NCI-H510A treated with DMSO at 0.1 percent for 48 hours (cell line): Measurements from ENCODE around the gene VIPAS39.

ENCODE experiments used
- DNase-seq: peaks from one replicate; lab custom pipeline; 2025; lab: John Stamatoyannopoulos, UW

VIPAS39 gene

DNA sequence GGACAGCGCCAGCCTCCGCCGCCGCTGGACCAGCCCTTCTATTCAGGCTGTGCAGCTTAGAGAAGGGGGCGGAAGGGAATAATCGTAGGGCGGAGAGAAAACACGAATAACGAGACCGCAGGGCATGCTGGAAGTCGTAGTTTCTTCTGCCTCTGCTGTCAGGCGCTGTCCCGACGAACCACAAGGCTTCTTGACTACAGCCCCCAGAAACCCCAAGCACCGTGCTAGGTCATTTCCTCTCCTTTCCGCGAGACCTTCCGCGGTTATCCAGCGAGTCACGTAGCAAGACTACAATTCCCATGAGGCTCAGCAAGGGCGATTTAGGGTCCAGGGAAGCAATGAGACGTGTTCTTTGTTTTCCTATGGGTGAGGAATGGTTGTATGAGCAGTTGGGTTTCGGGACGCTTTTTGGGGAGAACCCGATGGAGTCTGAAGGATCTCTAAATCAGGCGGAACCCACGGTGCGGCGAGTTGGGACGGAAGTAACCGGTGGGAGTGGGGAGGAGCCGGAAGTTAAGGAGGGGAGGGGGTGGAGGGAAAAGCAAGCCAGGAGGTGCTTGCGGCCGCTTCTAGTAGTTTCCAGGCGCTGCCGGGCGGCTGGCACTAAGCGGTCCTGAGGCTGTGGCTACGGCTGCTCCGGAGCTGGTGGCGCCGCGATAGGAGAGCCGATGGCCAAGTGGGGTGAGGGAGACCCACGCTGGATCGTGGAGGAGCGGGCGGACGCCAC, at the start of gene VIPAS39, which contains the start of gene AHSA1:
Gene VIPAS39 (minus strand): TSS at position 80 of the 727 bp plus-strand sequence. CDS start 3,499 bp downstream, outside the sequence.
Gene AHSA1 (plus strand): TSS at position 572 of the 727 bp plus-strand sequence. CDS start 97 bp downstream, at position 669.
- DNase-seq, result peak; percentile 97

DNA sequence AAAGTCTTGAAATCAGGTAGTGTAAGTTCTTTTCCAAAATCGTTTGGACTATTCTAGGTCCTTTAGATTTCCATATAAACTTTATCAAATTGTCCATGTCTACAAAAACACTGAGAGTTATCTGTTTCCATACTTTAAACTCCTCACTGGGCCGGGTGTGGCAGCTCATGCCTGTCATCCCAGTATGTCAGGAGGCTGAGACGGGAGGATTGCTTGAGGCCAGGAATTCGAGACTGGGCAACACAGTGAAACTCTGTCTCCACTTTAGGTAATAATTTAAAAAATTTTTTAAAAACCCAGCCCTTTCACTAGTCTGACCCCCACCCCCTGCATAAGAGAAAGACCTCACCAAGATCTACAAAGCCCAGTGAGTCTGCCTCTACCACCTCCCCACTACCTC, 47.6 kb upstream of the VIPAS39 start:
- no peak for DNase-seq

- DNase-seq, result no peak
These were observed 45.7 kb upstream of the VIPAS39 start for GRCh38 chr14:77503138-77503537.

DNA sequence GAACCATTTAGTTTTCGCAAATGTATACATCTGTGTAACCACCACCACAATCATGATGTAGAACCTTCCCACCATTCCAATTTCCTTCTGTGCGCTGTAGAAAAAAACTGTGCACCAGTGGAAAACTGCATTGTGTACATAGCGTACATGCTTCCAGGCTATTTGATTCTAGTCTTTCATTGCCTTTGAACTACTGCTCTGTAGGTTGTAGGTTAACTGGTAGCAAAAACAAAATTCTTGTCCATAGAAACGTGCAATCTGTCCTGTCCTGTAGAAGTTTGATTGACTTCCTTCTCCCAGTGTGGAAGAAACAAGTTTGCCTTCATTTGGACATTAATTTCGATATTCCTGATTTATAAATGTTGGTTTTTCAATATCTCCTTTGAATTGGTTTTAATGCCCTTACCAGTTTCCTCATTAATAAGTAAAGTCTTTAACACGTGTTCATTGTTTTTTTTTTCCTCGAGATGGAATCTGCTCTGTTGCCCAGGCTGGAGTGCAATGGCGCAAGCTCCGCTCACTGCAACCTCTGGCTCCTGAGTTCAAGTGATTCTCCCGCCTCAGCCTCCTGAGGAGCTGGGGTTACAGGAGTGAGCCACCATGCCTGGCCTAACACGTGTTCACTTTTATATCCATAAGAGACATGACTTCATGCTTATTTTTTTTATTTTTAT, 44.8 kb upstream of the VIPAS39 start:
- no peak for DNase-seq

GRCh38 chr14:77498984-77499527, 41.7 kb upstream of the VIPAS39 start:
- peak; percentile 54 for DNase-seq

DNA sequence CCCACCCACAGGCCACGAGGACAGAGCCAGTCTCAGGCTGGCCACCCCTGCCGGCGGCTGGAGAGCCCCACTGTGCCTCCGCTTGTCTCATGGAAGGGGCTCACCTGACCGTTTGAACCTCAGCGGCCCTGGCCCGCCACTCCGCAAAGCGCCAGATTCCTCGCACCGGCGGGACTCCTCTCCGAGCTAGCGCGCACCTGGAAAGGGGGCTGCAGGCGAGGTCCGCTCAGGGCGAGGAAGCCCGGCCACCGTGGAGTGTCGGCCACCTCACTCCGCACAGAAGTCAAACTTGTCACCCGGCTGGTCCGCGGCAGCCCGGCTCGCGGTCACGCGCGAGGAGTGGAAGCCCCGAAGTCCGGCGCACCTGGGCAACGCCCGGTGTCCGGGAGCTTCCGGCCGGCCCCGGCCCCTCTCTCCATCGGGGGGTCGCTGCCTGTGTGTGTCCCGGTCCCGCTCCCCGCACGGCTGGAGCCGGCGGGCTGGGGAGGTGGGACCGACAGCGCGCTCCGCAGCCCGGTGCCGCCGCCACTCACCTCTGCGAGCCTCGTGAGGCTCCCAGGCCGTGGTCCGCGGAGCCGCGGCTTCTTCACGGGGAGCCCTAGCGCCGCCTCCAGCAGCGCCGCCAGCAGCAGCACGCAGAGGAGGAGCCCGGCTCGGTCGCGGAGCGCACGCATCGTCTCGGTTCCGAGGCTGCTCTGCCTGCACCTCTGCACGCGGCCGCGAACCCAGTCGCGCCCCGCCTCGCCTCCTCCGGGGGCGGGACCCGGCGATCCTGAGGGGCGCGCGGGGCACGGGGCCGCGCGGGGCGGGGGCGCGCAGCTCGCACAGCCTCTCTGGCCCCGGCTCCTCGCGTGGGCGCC, 40.9 kb upstream of the VIPAS39 start, which contains the start of gene ISM2:
Gene ISM2 (minus strand): TSS at position 697 of the 860 bp plus-strand sequence. CDS start 23 bp downstream, at position 674.
- peak; percentile 29 for DNase-seq

GRCh38 chr14:77495334-77495733, 37.9 kb upstream of the VIPAS39 start:
- no peak for DNase-seq

DNA sequence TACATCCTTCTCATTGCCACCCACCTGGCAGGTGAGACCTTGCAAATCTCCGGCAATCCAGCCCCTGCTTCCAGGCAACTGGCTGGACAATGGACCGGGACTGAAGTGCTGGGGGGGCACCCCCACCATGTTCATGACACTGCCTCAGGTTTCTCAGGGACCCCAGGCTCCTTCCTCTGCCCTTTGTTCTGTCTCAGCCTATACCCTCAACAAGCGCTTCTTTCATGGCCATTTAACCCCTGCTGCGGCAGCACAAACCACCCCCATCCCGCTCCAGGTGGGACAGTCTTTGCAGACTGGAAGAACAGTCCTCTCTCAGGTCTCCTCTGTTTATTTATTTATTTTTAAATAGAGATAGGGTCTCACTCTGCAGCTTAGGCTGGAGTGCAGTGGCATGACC, 33.7 kb upstream of the VIPAS39 start:
- no peak for DNase-seq

- no peak for DNase-seq
These were observed 33.1 kb upstream of the VIPAS39 start for GRCh38 chr14:77490347-77490986.

GRCh38 chr14:77489041-77489440, 31.6 kb upstream of the VIPAS39 start:
- DNase-seq, result no peak

- DNase-seq, result no peak
These were observed 31.2 kb upstream of the VIPAS39 start for GRCh38 chr14:77488558-77488957.

GRCh38 chr14:77485901-77486678, 28.7 kb upstream of the VIPAS39 start:
- DNase-seq, result no peak

DNA sequence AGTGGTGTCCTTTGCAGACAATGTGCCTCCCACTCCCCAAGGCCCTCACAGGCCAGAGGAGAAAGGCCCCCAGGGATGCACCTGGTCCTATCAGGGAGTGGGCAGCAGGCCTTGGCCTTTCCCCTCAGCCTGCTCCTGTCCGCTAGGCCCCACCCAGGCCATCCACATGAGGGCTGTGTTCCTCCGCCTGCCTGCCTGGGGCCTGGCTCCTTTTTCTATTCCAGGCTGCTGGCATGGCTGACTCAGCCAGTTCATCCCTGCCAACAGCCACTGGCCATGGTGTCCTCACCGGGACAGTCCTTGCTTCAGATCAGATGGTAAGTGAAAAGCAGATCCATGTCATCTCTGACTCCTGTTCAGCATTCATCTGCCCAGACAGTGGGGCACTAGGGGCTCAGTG, 27.9 kb upstream of the VIPAS39 start:
- DNase-seq, result no peak

GRCh38 chr14:77482422-77482821, 25.0 kb upstream of the VIPAS39 start:
- DNase-seq, result no peak

GRCh38 chr14:77478796-77479195, 21.4 kb upstream of the VIPAS39 start:
- no peak for DNase-seq

- no peak for DNase-seq
These were observed 20.6 kb upstream of the VIPAS39 start for GRCh38 chr14:77478029-77478428.

DNA sequence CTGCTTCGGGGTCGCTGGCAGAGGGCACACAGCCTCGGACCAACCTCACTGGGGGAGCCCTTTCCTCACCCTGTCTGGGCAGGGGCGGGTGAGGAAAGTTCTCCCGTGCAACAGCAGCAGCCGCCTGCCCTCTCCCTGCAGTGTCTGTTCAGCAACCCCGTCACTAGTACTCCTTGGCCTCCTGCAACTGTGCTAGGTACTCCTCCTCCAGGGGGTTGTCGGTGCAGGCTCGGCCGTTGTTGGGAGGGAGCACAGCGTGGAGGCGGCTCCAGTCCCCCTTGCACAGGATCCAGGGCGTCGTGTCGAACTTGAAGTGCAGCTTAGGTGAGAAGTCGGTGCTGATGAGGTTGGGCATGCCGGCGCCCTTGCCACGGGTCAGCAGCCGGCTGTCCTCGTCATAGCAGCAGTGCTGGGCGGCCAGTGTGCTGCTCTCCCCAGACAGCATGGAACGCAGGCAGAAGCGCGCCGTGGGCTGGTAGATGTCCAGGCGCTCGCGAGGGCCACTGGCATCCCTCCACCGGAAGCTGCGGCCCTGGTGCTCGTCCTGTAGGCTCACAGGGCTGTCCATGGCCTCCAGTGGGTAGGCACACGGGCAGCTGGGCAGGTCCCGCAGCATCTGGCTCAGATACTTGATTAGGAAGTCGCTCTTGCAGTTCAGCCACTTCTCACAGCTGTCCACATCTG, 18.2 kb upstream of the VIPAS39 start:
- no peak for DNase-seq

DNA sequence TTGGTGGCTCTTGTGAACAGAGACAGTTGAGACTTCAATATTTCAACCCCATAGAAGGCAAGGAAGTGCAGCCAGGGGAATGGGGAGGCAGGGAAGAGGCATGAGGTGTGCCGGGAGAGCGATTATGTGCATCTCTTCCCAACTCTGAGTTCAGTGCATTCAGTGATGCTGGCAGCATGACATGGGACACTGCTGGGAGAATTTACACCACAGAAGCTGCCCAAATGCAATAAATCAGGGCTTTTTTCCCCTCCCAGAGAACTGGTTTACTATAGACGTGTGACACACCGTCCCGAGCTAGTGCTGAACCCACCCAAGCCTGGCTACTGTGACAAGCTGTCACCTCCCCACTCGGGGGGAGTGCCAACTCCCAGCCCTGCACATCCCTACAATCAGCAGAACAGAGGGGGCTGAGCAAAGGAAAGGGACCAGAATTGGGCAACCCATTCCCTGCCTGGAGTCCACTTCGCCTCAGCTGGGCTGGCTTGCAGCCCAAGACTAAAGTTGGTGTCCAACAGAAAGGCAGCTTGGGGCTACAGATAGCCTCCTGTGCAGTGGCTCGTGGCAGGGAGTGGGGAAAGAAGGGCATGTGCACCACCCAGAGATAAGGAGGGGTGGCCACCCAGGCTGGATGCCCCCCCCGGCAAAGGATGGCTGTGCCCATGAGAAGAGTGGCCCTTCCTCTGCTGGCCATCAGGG, 17.2 kb upstream of the VIPAS39 start:
- no peak for DNase-seq

GRCh38 chr14:77473921-77474320, 16.5 kb upstream of the VIPAS39 start:
- DNase-seq, result no peak
